Activated T-helper 1 cell treated with anti-CD3 and anti-CD28 coated beads, Interleukin-12 subunit alpha, Interleukin-12 subunit beta, Interleukin-2, Interleukin-4 antibody, amounts not matched to agents 30 ng/mL and 10 ng/mL and 1 ng/mL, durations not matched to agents 14 hours and 24 hours and 36 hours (primary cell): ENCODE measurements around the gene PLP1. TPM values are rescaled to one million over a fixed set of nuclear protein-coding genes. Genes with fewer than 3 reads are reported as not detected.
"Not testable (repeated sequence)": the region's sequence is repeated elsewhere in the genome, so short reads cannot be mapped to it uniquely, and the experiment has no call there.

ENCODE experiments used
- DNase-seq: peaks from one replicate; pipeline ENCODE4 v3.0.0; 2021; ENCODE audit warnings: low spot score
- H3K27ac Mint-ChIP-seq: one replicate; pipeline ENCODE4 v1.8.0; 2021; ENCODE audit warnings: mild to moderate bottlenecking, mixed read lengths
- H3K27me3 Mint-ChIP-seq: one replicate; pipeline ENCODE4 v1.8.0; 2022; ENCODE audit warnings: mild to moderate bottlenecking, moderate library complexity, mixed read lengths; ENCODE audit not compliant: insufficient read depth
- H3K36me3 Mint-ChIP-seq: one replicate; pipeline ENCODE4 v1.8.0; 2021; ENCODE audit warnings: low read depth, mixed read lengths
- H3K4me1 Mint-ChIP-seq: one replicate; pipeline ENCODE4 v1.8.0; 2021; ENCODE audit warnings: low read depth, mixed read lengths
- H3K4me3 Mint-ChIP-seq: one replicate; pipeline ENCODE4 v1.8.0; 2021; ENCODE audit warnings: mild to moderate bottlenecking, moderate library complexity, mixed read lengths
- H3K9me3 Mint-ChIP-seq: one replicate; pipeline ENCODE4 v1.8.0; 2021; ENCODE audit warnings: mixed read lengths
- intact Hi-C: fragments of 100-400 bp; cut with micrococcal nuclease; formaldehyde crosslinking; loops from one replicate; pipeline ENCODE4 v1.15.1; 2024
- total RNA-seq: library from RNA; stranded (reverse); gene quantifications from 2 replicates; pipeline ENCODE4 v1.2.3, GENCODE V29; 2022

PLP1 gene
- total RNA-seq, 1 donor from 2014 or later, result not detected

GRCh38 chrX:103789004-103789403, 12.4 kb downstream of the PLP1 start:
- H3K36me3 Mint-ChIP-seq, result no peaks in the 10 kb centered on the region
- H3K27ac Mint-ChIP-seq, result no peak overlapping the region
- peaks cover 16% of the 10 kb centered on the region for H3K27me3 Mint-ChIP-seq
- DNase-seq, result no peak
- no peak overlapping the region for H3K4me3 Mint-ChIP-seq
- H3K9me3 Mint-ChIP-seq, result no peaks in the 10 kb centered on the region
- H3K4me1 Mint-ChIP-seq, result no peaks in the 10 kb centered on the region
- intact Hi-C loops, result no loop called here

DNA sequence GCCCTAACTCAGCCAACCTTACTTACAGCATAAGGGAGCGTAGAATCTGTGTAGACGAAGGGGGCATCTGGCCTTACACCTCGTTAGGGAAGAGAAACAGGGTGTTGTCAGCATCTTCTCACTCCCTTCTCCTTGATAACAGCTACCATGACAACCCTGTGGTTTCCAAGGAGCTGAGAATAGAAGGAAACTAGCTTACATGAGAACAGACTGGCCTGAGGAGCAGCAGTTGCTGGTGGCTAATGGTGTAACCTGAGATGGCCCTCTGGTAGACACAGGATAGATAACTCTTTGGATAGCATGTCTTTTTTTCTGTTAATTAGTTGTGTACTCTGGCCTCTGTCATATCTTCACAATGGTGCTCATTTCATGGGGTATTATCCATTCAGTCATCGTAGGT, 14.6 kb downstream of the PLP1 start:
- H3K4me3 Mint-ChIP-seq, result no peak overlapping the region
- no peaks in the 10 kb centered on the region for H3K36me3 Mint-ChIP-seq
- H3K27me3 Mint-ChIP-seq, result peaks cover 14% of the 10 kb centered on the region
- intact Hi-C loops, result no loop called here
- H3K27ac Mint-ChIP-seq, result no peak overlapping the region
- H3K9me3 Mint-ChIP-seq, result no peaks in the 10 kb centered on the region
- no peaks in the 10 kb centered on the region for H3K4me1 Mint-ChIP-seq
- DNase-seq, result no peak

- Mint-ChIP-seq H3K36me3 (no peaks in the 10 kb centered on the region), H3K27me3 (peaks cover 14% of the 10 kb centered on the region)
Measured at GRCh38 chrX:103791826-103792485, 15.3 kb downstream of the PLP1 start.

GRCh38 chrX:103792916-103793544, 16.4 kb downstream of the PLP1 start:
- no peak for DNase-seq
- no peaks in the 10 kb centered on the region for H3K9me3 Mint-ChIP-seq
- H3K27ac Mint-ChIP-seq, result no peak overlapping the region
- H3K4me1 Mint-ChIP-seq, result no peaks in the 10 kb centered on the region
- intact Hi-C loops, result no loop called here
- H3K27me3 Mint-ChIP-seq, result peaks cover 12% of the 10 kb centered on the region
- H3K4me3 Mint-ChIP-seq, result no peak overlapping the region
- no peaks in the 10 kb centered on the region for H3K36me3 Mint-ChIP-seq

More at GRCh38 chrX:103791826-103792485, 15.3 kb downstream of the PLP1 start:
- intact Hi-C loops, result no loop called here
- Mint-ChIP-seq H3K4me1 (no peaks in the 10 kb centered on the region), H3K27ac (no peak overlapping the region), H3K9me3 (no peaks in the 10 kb centered on the region), H3K4me3 (no peak overlapping the region)
- DNase-seq, result no peak

DNA sequence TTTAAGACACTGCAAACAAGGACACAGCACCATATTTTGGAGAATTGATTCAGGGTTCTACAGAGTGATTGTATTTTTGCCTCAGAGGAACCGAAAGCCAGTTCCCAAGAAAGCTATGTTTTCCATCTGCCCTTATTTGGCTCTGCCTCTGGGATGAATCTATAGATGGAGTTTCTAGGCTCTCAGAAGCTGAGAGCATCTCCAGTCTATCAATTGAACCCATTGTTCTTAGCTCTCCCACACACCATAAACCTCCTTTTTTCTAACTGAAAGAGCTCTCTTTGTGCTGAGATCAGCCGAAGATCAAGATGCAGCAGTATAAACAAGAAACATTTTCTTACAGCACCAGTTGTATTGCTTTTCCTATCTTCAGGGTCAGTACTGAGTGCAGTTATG, 16.9 kb downstream of the PLP1 start:
- Mint-ChIP-seq H3K27me3 (peaks cover 12% of the 10 kb centered on the region), H3K4me1 (no peaks in the 10 kb centered on the region), H3K27ac (no peak overlapping the region), H3K9me3 (no peaks in the 10 kb centered on the region), H3K4me3 (no peak overlapping the region), H3K36me3 (no peaks in the 10 kb centered on the region)
- intact Hi-C loops, result no loop called here
- no peak for DNase-seq

- intact Hi-C loops, result no loop called here
- Mint-ChIP-seq H3K4me3 (no peak overlapping the region), H3K36me3 (no peaks in the 10 kb centered on the region), H3K4me1 (no peaks in the 10 kb centered on the region), H3K27ac (no peak overlapping the region), H3K9me3 (no peaks in the 10 kb centered on the region), H3K27me3 (peaks cover 7% of the 10 kb centered on the region)
- DNase-seq, result no peak
Measured at GRCh38 chrX:103794119-103794518, 17.5 kb downstream of the PLP1 start.

- Mint-ChIP-seq H3K4me3 (no peak overlapping the region), H3K9me3 (no peaks in the 10 kb centered on the region), H3K36me3 (no peaks in the 10 kb centered on the region), H3K27ac (no peak overlapping the region), H3K4me1 (peaks cover 15% of the 10 kb centered on the region), H3K27me3 (peaks cover 4% of the 10 kb centered on the region)
- no peak for DNase-seq
- intact Hi-C loops, result no loop called here
Measured at GRCh38 chrX:103797691-103798090, 21.1 kb downstream of the PLP1 start.

- DNase-seq, result no peak
- no peaks in the 10 kb centered on the region for H3K36me3 Mint-ChIP-seq
- peaks cover 15% of the 10 kb centered on the region for H3K4me1 Mint-ChIP-seq
- intact Hi-C loops, result no loop called here
- H3K4me3 Mint-ChIP-seq, result no peak overlapping the region
- H3K27ac Mint-ChIP-seq, result no peak overlapping the region
- no peaks in the 10 kb centered on the region for H3K27me3 Mint-ChIP-seq
- no peaks in the 10 kb centered on the region for H3K9me3 Mint-ChIP-seq
Measured at GRCh38 chrX:103800318-103800717, 23.7 kb downstream of the PLP1 start.

GRCh38 chrX:103805860-103806259, 29.2 kb downstream of the PLP1 start:
- intact Hi-C loops, result loop anchor here (2.0 kb wide), 1 partner anchor 119 kb away; the partner anchor contains the start of gene MORF4L2
- H3K4me3 Mint-ChIP-seq, result no peak overlapping the region

DNA sequence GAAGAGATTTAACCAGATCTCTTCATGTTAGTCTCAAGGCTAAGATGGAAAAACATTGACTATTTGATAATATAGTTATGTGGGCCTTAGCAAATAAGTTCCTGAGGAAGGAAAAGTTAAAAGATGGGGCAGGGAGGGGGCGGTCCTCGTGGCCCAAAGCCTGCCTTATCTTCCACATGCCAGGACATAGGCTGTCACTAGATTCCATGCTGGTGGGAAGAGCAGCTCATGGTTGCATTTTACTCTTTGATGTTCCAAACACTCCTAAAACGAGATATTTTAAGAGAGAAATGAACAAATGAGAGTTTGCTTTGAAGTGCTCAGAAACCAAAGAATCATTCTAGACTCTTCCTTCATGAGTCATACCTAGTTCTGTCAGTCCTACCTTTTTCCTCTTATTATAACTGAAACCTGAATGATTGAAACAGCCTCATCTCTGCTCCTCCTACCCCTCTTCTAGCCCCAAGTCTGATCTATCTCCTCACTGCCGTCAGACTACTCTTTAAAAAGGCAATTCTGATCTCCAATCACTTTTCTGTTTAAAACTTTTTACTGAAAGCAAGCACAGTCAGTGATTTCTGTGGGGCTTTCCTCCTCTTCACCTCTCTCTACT, 30.3 kb downstream of the PLP1 start:
- H3K4me1 Mint-ChIP-seq, result peaks cover 12% of the 10 kb centered on the region
- intact Hi-C loops, result loop anchor here (1.0 to 2.0 kb wide), 2 partner anchors 8 to 120 kb away; partner anchors contain the start of gene MORF4L2
- no peaks in the 10 kb centered on the region for H3K36me3 Mint-ChIP-seq
- no peak for DNase-seq
- H3K9me3 Mint-ChIP-seq, result no peaks in the 10 kb centered on the region
- no peak overlapping the region for H3K4me3 Mint-ChIP-seq
- no peak overlapping the region for H3K27ac Mint-ChIP-seq
- peaks cover 4% of the 10 kb centered on the region for H3K27me3 Mint-ChIP-seq

More at GRCh38 chrX:103805860-103806259, 29.2 kb downstream of the PLP1 start:
- no peaks in the 10 kb centered on the region for H3K36me3 Mint-ChIP-seq
- no peaks in the 10 kb centered on the region for H3K9me3 Mint-ChIP-seq
- peaks cover 17% of the 10 kb centered on the region for H3K4me1 Mint-ChIP-seq
- no peak for DNase-seq
- no peak overlapping the region for H3K27ac Mint-ChIP-seq
- H3K27me3 Mint-ChIP-seq, result peaks cover 4% of the 10 kb centered on the region

- Mint-ChIP-seq H3K4me3 (no peak overlapping the region), H3K4me1 (peaks cover 6% of the 10 kb centered on the region), H3K9me3 (no peaks in the 10 kb centered on the region), H3K36me3 (no peaks in the 10 kb centered on the region), H3K27ac (no peak overlapping the region), H3K27me3 (peaks cover 16% of the 10 kb centered on the region)
- DNase-seq, result no peak
- intact Hi-C loops, result no loop called here
Measured at GRCh38 chrX:103811858-103812257, 35.2 kb downstream of the PLP1 start.

DNA sequence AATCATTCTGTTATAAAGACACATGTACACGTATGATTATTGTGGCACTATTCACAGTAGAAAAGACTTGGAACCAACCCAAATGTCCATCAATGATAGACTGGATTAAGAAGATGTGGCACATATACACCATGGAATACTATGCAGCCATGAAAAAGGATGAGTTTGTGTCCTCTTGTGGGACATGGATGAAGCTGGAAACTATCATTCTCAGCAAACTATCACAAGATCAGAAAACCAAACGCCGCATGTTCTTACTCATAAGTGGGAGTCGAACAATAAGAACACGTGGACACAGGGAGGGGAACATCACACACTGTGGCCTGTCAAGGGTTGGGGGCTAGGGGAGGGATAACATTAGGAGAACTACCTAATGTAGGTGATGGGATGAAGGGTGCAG, 40.5 kb downstream of the PLP1 start:
- intact Hi-C loops, result loop anchor here (1.0 kb wide), 3 partner anchors 106 to 284 kb away; no protein-coding TSS in a partner anchor
- H3K27me3 Mint-ChIP-seq, result peaks cover 19% of the 10 kb centered on the region
- H3K36me3 Mint-ChIP-seq, H3K9me3 Mint-ChIP-seq, H3K4me1 Mint-ChIP-seq, H3K4me3 Mint-ChIP-seq, H3K27ac Mint-ChIP-seq, DNase-seq: not testable (repeated sequence)

- Mint-ChIP-seq H3K9me3 (no peaks in the 10 kb centered on the region), H3K27me3 (peaks cover 19% of the 10 kb centered on the region)
- no peak for DNase-seq
Measured at GRCh38 chrX:103817502-103817901, 40.9 kb downstream of the PLP1 start.

More at GRCh38 chrX:103817502-103817901, 40.9 kb downstream of the PLP1 start:
- no peaks in the 10 kb centered on the region for H3K36me3 Mint-ChIP-seq
- H3K4me1 Mint-ChIP-seq, result no peaks in the 10 kb centered on the region
- no peak overlapping the region for H3K27ac Mint-ChIP-seq
- no peak overlapping the region for H3K4me3 Mint-ChIP-seq
- intact Hi-C loops, result loop anchor here (1.0 kb wide), 3 partner anchors 106 to 284 kb away; no protein-coding TSS in a partner anchor
